HK-2 (cell line): ENCODE data around the gene GRIA4.

ENCODE experiments used
- DNase-seq: peaks from one replicate; pipeline ENCODE4 v3.0.0-alpha.2; 2018; ENCODE audit not compliant: unreplicated experiment

GRIA4 gene

GRCh38 chr11:105918600-105918999 is 308.7 kb downstream of the GRIA4 start:
- DNase-seq = no peak

GRCh38 chr11:105923252-105923651 is 313.4 kb downstream of the GRIA4 start:
- DNase-seq = no peak

- DNase-seq = no peak
These were observed 313.9 kb downstream of the GRIA4 start for GRCh38 chr11:105923807-105924206.

GRCh38 chr11:105929084-105929955 is 319.4 kb downstream of the GRIA4 start:
- no peak for DNase-seq

GRCh38 chr11:105933695-105934094 is 323.8 kb downstream of the GRIA4 start:
- no peak for DNase-seq

- peak; percentile 9 for DNase-seq
These were observed 325.9 kb downstream of the GRIA4 start for GRCh38 chr11:105935791-105936190.

- no peak for DNase-seq
These were observed 327.5 kb downstream of the GRIA4 start for GRCh38 chr11:105937331-105937730.

GRCh38 chr11:105937738-105938137 is 327.9 kb downstream of the GRIA4 start:
- no peak for DNase-seq

- DNase-seq = no peak
These were observed 333.0 kb downstream of the GRIA4 start for GRCh38 chr11:105942921-105943320.

GRCh38 chr11:105948918-105949590 is 339.2 kb downstream of the GRIA4 start:
- DNase-seq = no peak

GRCh38 chr11:105953886-105954285 is 344.0 kb downstream of the GRIA4 start:
- no peak for DNase-seq

- no peak for DNase-seq
These were observed 350.7 kb downstream of the GRIA4 start for GRCh38 chr11:105960252-105961245.

- DNase-seq = no peak
These were observed 358.3 kb downstream of the GRIA4 start for GRCh38 chr11:105968021-105968697.

GRCh38 chr11:105969756-105970155 is 359.9 kb downstream of the GRIA4 start:
- DNase-seq = no peak

GRCh38 chr11:105975128-105975527 is 365.3 kb downstream of the GRIA4 start:
- DNase-seq = no peak

GRCh38 chr11:105979997-105980703 is 370.3 kb downstream of the GRIA4 start:
- no peak for DNase-seq

GRCh38 chr11:105986554-105986953 is 376.7 kb downstream of the GRIA4 start:
- no peak for DNase-seq

GRCh38 chr11:105988197-105988596 is 378.3 kb downstream of the GRIA4 start:
- no peak for DNase-seq

- no peak for DNase-seq
These were observed 379.3 kb downstream of the GRIA4 start for GRCh38 chr11:105989124-105989523.

GRCh38 chr11:105991888-105992287 is 382.0 kb downstream of the GRIA4 start:
- no peak for DNase-seq
